GM23338 (cell line): Measurements from ENCODE around the gene GIMAP5. TPM values are rescaled to one million over a fixed set of nuclear protein-coding genes. Genes with fewer than 3 reads are reported as not detected.

ENCODE experiments used
- ATAC-seq: fragments of 200-7000 bp; cut with Tn5 transposase; 3 replicates; pipeline ENCODE4 v1.9.1; 2020
- DNase-seq: peaks from one replicate; pipeline ENCODE4 v3.0.0-alpha.2; 2015; ENCODE audit warnings: low spot score
- H2AFZ ChIP-seq: fragments of 200-600 bp; sonication (generic); 2 replicates; pipeline ENCODE4 v1.8.0; 2016; ENCODE audit warnings: antibody characterized with exemption, mild to moderate bottlenecking, moderate library complexity
- H3F3A ChIP-seq: fragments of 200-600 bp; sonication (generic); replicated peaks from 2 replicates; pipeline ENCODE4 v1.8.0; 2017; ENCODE audit warnings: antibody characterized with exemption, mixed run types, low read depth
- H3K27ac ChIP-seq: fragments of 200-600 bp; sonication (generic); 2 replicates; pipeline ENCODE4 v1.6.1; 2016; ENCODE audit warnings: low read depth
- H3K27me3 ChIP-seq: fragments of 200-600 bp; sonication (generic); 2 replicates; pipeline ENCODE4 v1.8.0; 2016; ENCODE audit warnings: mild to moderate bottlenecking, mixed run types, moderate library complexity; ENCODE audit not compliant: insufficient read depth
- H3K36me3 ChIP-seq: fragments of 200-600 bp; sonication (generic); 2 replicates; pipeline ENCODE4 v1.8.0; 2016; ENCODE audit warnings: mild to moderate bottlenecking; ENCODE audit not compliant: insufficient read depth
- H3K4me1 ChIP-seq: fragments of 200-600 bp; sonication (generic); 2 replicates; pipeline ENCODE4 v1.8.0; 2016; ENCODE audit warnings: mild to moderate bottlenecking, moderate library complexity; ENCODE audit not compliant: insufficient read depth
- H3K4me2 ChIP-seq: fragments of 200-600 bp; sonication (generic); 2 replicates; pipeline ENCODE4 v1.7.1; 2017; ENCODE audit warnings: mixed run types
- H3K4me3 ChIP-seq: fragments of 200-600 bp; sonication (generic); 2 replicates; pipeline ENCODE4 v1.6.1; 2016; ENCODE audit warnings: mixed run types
- H3K79me2 ChIP-seq: fragments of 200-600 bp; sonication (generic); replicated peaks from 2 replicates; pipeline ENCODE4 v1.8.0; 2017; ENCODE audit warnings: mild to moderate bottlenecking; ENCODE audit not compliant: insufficient read depth
- H3K9me2 ChIP-seq: fragments of 200-600 bp; sonication (generic); 2 replicates; pipeline ENCODE4 v1.8.0; 2017; ENCODE audit not compliant: insufficient read depth
- H4K20me1 ChIP-seq: fragments of 200-600 bp; sonication (generic); replicated peaks from 2 replicates; pipeline ENCODE4 v1.8.0; 2017; ENCODE audit warnings: mild to moderate bottlenecking; ENCODE audit not compliant: insufficient read depth
- H3K27ac Mint-ChIP-seq: 2 replicates; pipeline ENCODE4 v1.8.0; 2020; ENCODE audit warnings: inconsistent platforms, mild to moderate bottlenecking, moderate library complexity, mixed read lengths
- H3K27me3 Mint-ChIP-seq: 3 replicates; pipeline ENCODE4 v1.8.0; 2022; ENCODE audit warnings: low read depth, mild to moderate bottlenecking, moderate library complexity, mixed read lengths, inconsistent platforms; ENCODE audit not compliant: insufficient read depth, poor library complexity
- H3K36me3 Mint-ChIP-seq: 3 replicates; pipeline ENCODE4 v1.8.0; 2021; ENCODE audit warnings: low read depth, mild to moderate bottlenecking, inconsistent platforms, moderate library complexity, mixed read lengths
- H3K4me1 Mint-ChIP-seq: 3 replicates; pipeline ENCODE4 v1.8.0; 2020; ENCODE audit warnings: mild to moderate bottlenecking, inconsistent platforms, mixed read lengths
- H3K4me3 Mint-ChIP-seq: 3 replicates; pipeline ENCODE4 v1.8.0; 2021; ENCODE audit warnings: moderate library complexity, mild to moderate bottlenecking, inconsistent platforms, mixed read lengths
- H3K9me3 Mint-ChIP-seq: 3 replicates; pipeline ENCODE4 v1.8.0; 2020; ENCODE audit warnings: moderate library complexity, mild to moderate bottlenecking, inconsistent platforms, mixed read lengths
- ZNF331 ChIP-seq: fragments of 250-450 bp; sonication (Bioruptor Pico); IDR thresholded peaks from 2 replicates; pipeline ENCODE4 v1.5.0; 2020; ENCODE audit warnings: low read depth, mild to moderate bottlenecking, moderate library complexity
- ZNF462 ChIP-seq: fragments of 250-450 bp; sonication (Bioruptor Pico); IDR thresholded peaks from 2 replicates; pipeline ENCODE4 v1.5.0; 2020; ENCODE audit warnings: mild to moderate bottlenecking, moderate library complexity
- polyA plus RNA-seq: library from polyadenylated mRNA; unstranded; fragments of >200 nt; fragmentation: Nextera tagmentation; extraction: Ambion mirVana; gene quantifications from 2 replicates; pipeline ENCODE4 v1.2.1, GENCODE V29; 2016
- total RNA-seq: library from RNA; depleted of rRNA; stranded (reverse); fragments of >200 nt; shearing (Covaris generic); gene quantifications from 2 replicates; pipeline ENCODE4 v1.2.3, GENCODE V29; 2014
- TF ChIP-seq, protein P1 (sequence below): IDR thresholded peaks from one replicate; pipeline ENCODE4 v1.6.1; 2018; ENCODE audit warnings: antibody characterized with exemption; ENCODE audit not compliant: unreplicated experiment

GIMAP5 gene
- total and polyA plus RNA-seq, 2 experiments from 2014 or later, result not detected

DNA sequence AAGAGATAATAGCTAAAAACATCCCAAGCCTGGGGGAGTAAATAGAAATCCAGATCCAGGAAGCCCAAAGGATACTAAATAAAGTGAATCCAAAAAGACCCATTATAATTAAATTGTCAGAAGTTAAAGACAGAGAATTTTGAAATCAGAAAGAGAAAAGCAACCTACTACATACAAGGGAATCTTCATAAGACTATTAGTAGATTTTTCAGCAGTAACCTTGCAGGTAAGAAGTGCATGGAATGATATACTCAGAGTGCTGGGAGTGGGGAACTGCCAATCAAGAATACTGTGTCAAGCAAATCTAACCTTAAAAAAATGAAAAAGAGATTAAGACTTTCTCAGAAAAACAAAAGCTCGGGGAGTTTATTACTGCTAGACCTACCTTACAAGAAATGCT is 34.0 kb upstream of the GIMAP5 start (continued):
- TF ChIP-seq, protein P1, sequence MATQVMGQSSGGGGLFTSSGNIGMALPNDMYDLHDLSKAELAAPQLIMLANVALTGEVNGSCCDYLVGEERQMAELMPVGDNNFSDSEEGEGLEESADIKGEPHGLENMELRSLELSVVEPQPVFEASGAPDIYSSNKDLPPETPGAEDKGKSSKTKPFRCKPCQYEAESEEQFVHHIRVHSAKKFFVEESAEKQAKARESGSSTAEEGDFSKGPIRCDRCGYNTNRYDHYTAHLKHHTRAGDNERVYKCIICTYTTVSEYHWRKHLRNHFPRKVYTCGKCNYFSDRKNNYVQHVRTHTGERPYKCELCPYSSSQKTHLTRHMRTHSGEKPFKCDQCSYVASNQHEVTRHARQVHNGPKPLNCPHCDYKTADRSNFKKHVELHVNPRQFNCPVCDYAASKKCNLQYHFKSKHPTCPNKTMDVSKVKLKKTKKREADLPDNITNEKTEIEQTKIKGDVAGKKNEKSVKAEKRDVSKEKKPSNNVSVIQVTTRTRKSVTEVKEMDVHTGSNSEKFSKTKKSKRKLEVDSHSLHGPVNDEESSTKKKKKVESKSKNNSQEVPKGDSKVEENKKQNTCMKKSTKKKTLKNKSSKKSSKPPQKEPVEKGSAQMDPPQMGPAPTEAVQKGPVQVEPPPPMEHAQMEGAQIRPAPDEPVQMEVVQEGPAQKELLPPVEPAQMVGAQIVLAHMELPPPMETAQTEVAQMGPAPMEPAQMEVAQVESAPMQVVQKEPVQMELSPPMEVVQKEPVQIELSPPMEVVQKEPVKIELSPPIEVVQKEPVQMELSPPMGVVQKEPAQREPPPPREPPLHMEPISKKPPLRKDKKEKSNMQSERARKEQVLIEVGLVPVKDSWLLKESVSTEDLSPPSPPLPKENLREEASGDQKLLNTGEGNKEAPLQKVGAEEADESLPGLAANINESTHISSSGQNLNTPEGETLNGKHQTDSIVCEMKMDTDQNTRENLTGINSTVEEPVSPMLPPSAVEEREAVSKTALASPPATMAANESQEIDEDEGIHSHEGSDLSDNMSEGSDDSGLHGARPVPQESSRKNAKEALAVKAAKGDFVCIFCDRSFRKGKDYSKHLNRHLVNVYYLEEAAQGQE, result no peak
- no peak for TF ChIP-seq ZNF331 (CRISPR knock-in tag)

DNA sequence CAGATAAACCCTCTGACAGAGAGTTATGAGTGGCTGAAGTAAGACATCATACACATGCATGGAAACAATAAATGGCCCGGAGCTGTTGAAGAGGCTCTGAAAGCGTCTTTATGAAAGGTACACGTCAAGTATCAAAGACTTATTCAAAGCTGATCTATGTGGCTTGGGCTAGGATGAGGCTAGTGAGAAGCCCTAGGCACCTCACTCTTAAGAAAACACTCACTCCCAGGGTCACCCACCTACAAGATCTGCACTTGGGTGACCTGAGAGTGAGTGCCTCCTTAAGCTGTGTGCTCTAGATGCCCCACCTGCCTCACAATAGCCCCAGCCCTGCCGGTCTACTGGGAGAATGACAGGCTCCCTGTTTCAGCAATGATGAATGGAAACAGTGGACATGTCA is 21.9 kb upstream of the GIMAP5 start:
- Histone ChIP-seq H3K4me2 (no peak overlapping the region), H3K27ac (no peak overlapping the region), H3K4me1 (no peaks in the 10 kb centered on the region), H3K79me2 (no peaks in the 10 kb centered on the region), H3K4me3 (no peak overlapping the region), H3K9me2 (no peaks in the 10 kb centered on the region), H2AFZ (no peak overlapping the region), H3K27me3 (peaks cover 9% of the 10 kb centered on the region; the same call in 1 of the 2 replicates), H3F3A (no peaks in the 10 kb centered on the region), H3K36me3 (no peaks in the 10 kb centered on the region), H4K20me1 (no peaks in the 10 kb centered on the region)
- H3K4me3 Mint-ChIP-seq, result no peak overlapping the region
- H3K9me3 Mint-ChIP-seq, result peaks cover 14% of the 10 kb centered on the region
- no peak for ATAC-seq
- no peak for TF ChIP-seq ZNF462
- H3K36me3 Mint-ChIP-seq, result no peaks in the 10 kb centered on the region
- no peaks in the 10 kb centered on the region for H3K4me1 Mint-ChIP-seq
- H3K27ac Mint-ChIP-seq, result no peak overlapping the region
- H3K27me3 Mint-ChIP-seq, result peaks cover 13% of the 10 kb centered on the region
- DNase-seq, result no peak
